ENCODE results near the gene ABHD18.
A peak's percentile ranks its signal among the peaks of the same experiment; 100 is the strongest.

DNA sequence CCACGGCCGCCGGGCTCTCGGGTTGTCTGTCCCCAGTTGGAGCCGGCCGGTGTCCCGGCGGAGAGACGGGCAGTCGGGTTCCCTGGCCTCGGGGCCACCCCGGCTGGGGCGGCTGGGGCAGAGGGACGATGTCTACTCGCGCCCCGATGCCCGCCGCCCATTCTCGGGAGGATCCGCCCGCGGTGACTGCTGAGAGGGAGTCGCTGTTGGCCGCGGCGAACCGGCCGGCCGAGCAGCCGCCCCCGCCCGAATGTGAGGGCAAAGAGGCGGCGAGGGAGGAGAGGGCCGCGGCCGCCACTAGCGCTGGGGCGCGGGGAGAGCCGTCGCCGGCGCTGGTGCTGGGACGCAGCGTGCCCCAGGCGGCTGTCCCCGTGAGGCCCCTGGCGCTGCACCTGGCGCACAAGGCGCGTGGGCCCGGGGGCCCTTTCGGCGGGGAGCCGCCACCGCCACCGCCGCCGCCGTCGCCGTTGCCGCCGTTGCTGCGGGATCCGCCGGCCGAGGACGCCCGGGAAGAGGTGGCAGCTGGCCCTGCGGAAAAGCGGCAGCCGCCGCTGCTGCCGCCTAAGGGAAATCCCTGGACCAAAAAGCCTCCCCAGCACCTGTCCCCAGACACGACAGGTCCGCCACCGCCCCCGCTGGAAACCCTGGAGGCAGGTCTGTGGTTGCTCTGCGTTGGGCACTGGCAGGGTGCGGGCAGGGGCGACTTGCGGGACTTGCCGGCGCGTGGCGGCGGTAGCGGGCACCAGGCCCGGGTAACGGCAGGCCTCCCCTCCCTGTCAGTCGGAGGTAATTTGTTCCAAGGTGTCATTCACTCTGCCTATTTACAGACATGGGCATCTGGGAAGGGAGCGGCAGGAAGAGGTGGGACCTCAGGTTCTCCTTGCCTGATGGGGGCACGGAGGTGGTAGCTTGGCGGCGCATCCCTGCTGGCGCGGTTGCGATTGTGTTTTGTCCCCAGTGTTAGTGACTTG is 96.6 kb downstream of the ABHD18 start:
- TF ChIP-seq, protein P1, sequence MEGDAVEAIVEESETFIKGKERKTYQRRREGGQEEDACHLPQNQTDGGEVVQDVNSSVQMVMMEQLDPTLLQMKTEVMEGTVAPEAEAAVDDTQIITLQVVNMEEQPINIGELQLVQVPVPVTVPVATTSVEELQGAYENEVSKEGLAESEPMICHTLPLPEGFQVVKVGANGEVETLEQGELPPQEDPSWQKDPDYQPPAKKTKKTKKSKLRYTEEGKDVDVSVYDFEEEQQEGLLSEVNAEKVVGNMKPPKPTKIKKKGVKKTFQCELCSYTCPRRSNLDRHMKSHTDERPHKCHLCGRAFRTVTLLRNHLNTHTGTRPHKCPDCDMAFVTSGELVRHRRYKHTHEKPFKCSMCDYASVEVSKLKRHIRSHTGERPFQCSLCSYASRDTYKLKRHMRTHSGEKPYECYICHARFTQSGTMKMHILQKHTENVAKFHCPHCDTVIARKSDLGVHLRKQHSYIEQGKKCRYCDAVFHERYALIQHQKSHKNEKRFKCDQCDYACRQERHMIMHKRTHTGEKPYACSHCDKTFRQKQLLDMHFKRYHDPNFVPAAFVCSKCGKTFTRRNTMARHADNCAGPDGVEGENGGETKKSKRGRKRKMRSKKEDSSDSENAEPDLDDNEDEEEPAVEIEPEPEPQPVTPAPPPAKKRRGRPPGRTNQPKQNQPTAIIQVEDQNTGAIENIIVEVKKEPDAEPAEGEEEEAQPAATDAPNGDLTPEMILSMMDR (IDR thresholded peaks at IDR 0.05), result no peak
- TF ChIP-seq POLR2A (IDR thresholded peaks at IDR 0.05), result peak; percentile 29
